ENCODE data around the gene DHX35. TPM values are rescaled to one million over a fixed set of nuclear protein-coding genes. Genes with fewer than 3 reads are reported as not detected.

DHX35 gene
- 10 to 100 TPM; 19.9 to 20.5 TPM for total RNA-seq
- 6.0 TPM for polyA plus RNA-seq

GRCh38 chr20:38962044-38962927, at the start of gene DHX35:
DHX35 (plus strand) TSS chr20:38962344; CDS start chr20:38962368, 24 bp downstream.
- H3K27me3 ChIP-seq (ENCODE audit: insufficient read depth, low read length, poor library complexity, severe bottlenecking), result no peaks in the 10 kb centered on the region
- no peaks in the 10 kb centered on the region for H3K9me3 Mint-ChIP-seq
- DNase-seq, result peak; percentile 98 to 99 (median 98)
- H3K36me3 Mint-ChIP-seq, result peaks cover 0 to 18% (median 9%) of the 10 kb centered on the region in 3 donors
- CTCF ChIA-PET, result interaction anchor here (0.8 to 4.8 kb wide), 21 partner anchors 9 to 317 kb away, joined by 3 to 22 read pairs (median 4); partner anchors contain the start of gene FAM83D
- peak within 1 kb of the TSS; percentile 85 to 97 (median 95) for H3K27ac Mint-ChIP-seq
- POLR2A ChIA-PET, result interaction anchor here (0.5 to 2.4 kb wide), 10 partner anchors 31 to 516 kb away, joined by 3 to 11 read pairs (median 3); partner anchors contain the start of genes ACTR5, FAM83D, PPP1R16B and RALGAPB
- H3K4me1 ChIP-seq (ENCODE audit: insufficient read depth, low read length), result peaks cover 21% of the 10 kb centered on the region
- peaks cover 23 to 34% (median 33%) of the 10 kb centered on the region in 3 donors for H3K4me1 Mint-ChIP-seq
- peak within 1 kb of the TSS; percentile 84 for H3K27ac ChIP-seq (ENCODE audit: low read depth, low read length)
- H3K4me3 ChIP-seq (ENCODE audit: low read length), result peak within 1 kb of the TSS; percentile 99
- H3K4me3 Mint-ChIP-seq, result peak within 1 kb of the TSS; percentile 91 to 98 (median 95)
- H3K36me3 ChIP-seq (ENCODE audit: insufficient read depth, low read length), result no peaks in the 10 kb centered on the region
- H3K9me3 ChIP-seq (ENCODE audit: low read length), result no peaks in the 10 kb centered on the region
- H3K27me3 Mint-ChIP-seq, result no peaks in the 10 kb centered on the region

- no peaks in the 10 kb centered on the region for H3K9me3 ChIP-seq (ENCODE audit: low read length)
- no peaks in the 10 kb centered on the region for H3K4me1 ChIP-seq (ENCODE audit: insufficient read depth, low read length)
- peaks cover 25% of the 10 kb centered on the region for H3K36me3 ChIP-seq (ENCODE audit: insufficient read depth, low read length)
- H3K27me3 Mint-ChIP-seq, result no peaks in the 10 kb centered on the region
- ChIA-PET POLR2A (no interaction called here), CTCF (no interaction called here)
- no peak for DNase-seq
- H3K4me1 Mint-ChIP-seq, result no peaks in the 10 kb centered on the region
- H3K27ac Mint-ChIP-seq, result no peak overlapping the region
- no peak overlapping the region for H3K4me3 ChIP-seq (ENCODE audit: low read length)
- peaks cover 9 to 76% (median 9%) of the 10 kb centered on the region in 3 donors for H3K36me3 Mint-ChIP-seq
- no peaks in the 10 kb centered on the region for H3K27me3 ChIP-seq (ENCODE audit: insufficient read depth, low read length, poor library complexity, severe bottlenecking)
- H3K9me3 Mint-ChIP-seq, result no peaks in the 10 kb centered on the region
- no peak overlapping the region for H3K27ac ChIP-seq (ENCODE audit: low read depth, low read length)
- H3K4me3 Mint-ChIP-seq, result no peak overlapping the region
These were observed 46.8 kb upstream of the DHX35 start for GRCh38 chr20:38915355-38915754.

GRCh38 chr20:38917657-38918056, 44.5 kb upstream of the DHX35 start:
- no peak for DNase-seq
- no peaks in the 10 kb centered on the region for H3K27me3 ChIP-seq (ENCODE audit: insufficient read depth, low read length, poor library complexity, severe bottlenecking)
- H3K9me3 ChIP-seq (ENCODE audit: low read length), result no peaks in the 10 kb centered on the region
- Mint-ChIP-seq H3K9me3 (no peaks in the 10 kb centered on the region), H3K27ac (peak overlapping the region in 3 of 8 donors; percentile 29 to 32 (median 29)), H3K36me3 (peaks cover 9 to 85% (median 9%) of the 10 kb centered on the region in 3 donors), H3K27me3 (no peaks in the 10 kb centered on the region), H3K4me3 (no peak overlapping the region), H3K4me1 (no peaks in the 10 kb centered on the region)
- no peak overlapping the region for H3K27ac ChIP-seq (ENCODE audit: low read depth, low read length)
- POLR2A ChIA-PET, result interaction anchor here (0.7 kb wide), 2 partner anchors 92 to 106 kb away, joined by 3 read pairs; no protein-coding TSS in a partner anchor
- no peak overlapping the region for H3K4me3 ChIP-seq (ENCODE audit: low read length)
- CTCF ChIA-PET, result interaction anchor here (1.1 kb wide), 1 partner anchor 25 kb away, joined by 5 read pairs; no protein-coding TSS in a partner anchor
- peaks cover 25% of the 10 kb centered on the region for H3K36me3 ChIP-seq (ENCODE audit: insufficient read depth, low read length)
- no peaks in the 10 kb centered on the region for H3K4me1 ChIP-seq (ENCODE audit: insufficient read depth, low read length)

GRCh38 chr20:38918172-38918571, 44.0 kb upstream of the DHX35 start:
- DNase-seq, result no peak
- no peaks in the 10 kb centered on the region for H3K27me3 ChIP-seq (ENCODE audit: insufficient read depth, low read length, poor library complexity, severe bottlenecking)
- POLR2A ChIA-PET, result interaction anchor here (0.5 to 0.6 kb wide), 2 partner anchors 12 to 275 kb away, joined by 4 read pairs; no protein-coding TSS in a partner anchor
- H3K4me3 Mint-ChIP-seq, result no peak overlapping the region
- no peak overlapping the region for H3K4me3 ChIP-seq (ENCODE audit: low read length)
- no peaks in the 10 kb centered on the region for H3K27me3 Mint-ChIP-seq
- CTCF ChIA-PET, result interaction anchor here (1.1 to 1.4 kb wide), 2 partner anchors 12 to 25 kb away, joined by 5 to 6 read pairs; no protein-coding TSS in a partner anchor
- H3K4me1 ChIP-seq (ENCODE audit: insufficient read depth, low read length), result no peaks in the 10 kb centered on the region
- no peaks in the 10 kb centered on the region for H3K9me3 ChIP-seq (ENCODE audit: low read length)
- H3K27ac Mint-ChIP-seq, result no peak overlapping the region
- no peak overlapping the region for H3K27ac ChIP-seq (ENCODE audit: low read depth, low read length)
- peaks cover 25% of the 10 kb centered on the region for H3K36me3 ChIP-seq (ENCODE audit: insufficient read depth, low read length)
- H3K36me3 Mint-ChIP-seq, result peaks cover 9 to 84% (median 9%) of the 10 kb centered on the region in 3 donors
- no peaks in the 10 kb centered on the region for H3K4me1 Mint-ChIP-seq
- H3K9me3 Mint-ChIP-seq, result no peaks in the 10 kb centered on the region

GRCh38 chr20:38919683-38920082, 42.5 kb upstream of the DHX35 start:
- Mint-ChIP-seq H3K4me3 (no peak overlapping the region), H3K36me3 (peaks cover 5 to 77% (median 9%) of the 10 kb centered on the region in 3 donors), H3K27me3 (no peaks in the 10 kb centered on the region), H3K9me3 (no peaks in the 10 kb centered on the region), H3K27ac (peak overlapping the region in 1 of 8 donors; percentile 94), H3K4me1 (peaks cover 0 to under 1% (median 0%) of the 10 kb centered on the region in 3 donors)
- Histone ChIP-seq H3K27me3 (ENCODE audit: insufficient read depth, low read length, poor library complexity, severe bottlenecking) (no peaks in the 10 kb centered on the region), H3K4me3 (ENCODE audit: low read length) (no peak overlapping the region), H3K36me3 (ENCODE audit: insufficient read depth, low read length) (peaks cover 19% of the 10 kb centered on the region), H3K4me1 (ENCODE audit: insufficient read depth, low read length) (no peaks in the 10 kb centered on the region), H3K9me3 (ENCODE audit: low read length) (no peaks in the 10 kb centered on the region), H3K27ac (ENCODE audit: low read depth, low read length) (no peak overlapping the region)
- ChIA-PET CTCF (no interaction called here), POLR2A (no interaction called here)
- no peak for DNase-seq

- Mint-ChIP-seq H3K27ac (no peak overlapping the region), H3K27me3 (peaks cover 0 to under 1% of the 10 kb centered on the region in 2 donors), H3K36me3 (peaks cover 5 to 70% (median 9%) of the 10 kb centered on the region in 3 donors), H3K4me3 (no peak overlapping the region), H3K9me3 (peaks cover 0 to 1% (median 0%) of the 10 kb centered on the region in 5 donors), H3K4me1 (peaks cover 0 to 5% (median 4%) of the 10 kb centered on the region in 3 donors)
- H3K27ac ChIP-seq (ENCODE audit: low read depth, low read length), result no peak overlapping the region
- H3K36me3 ChIP-seq (ENCODE audit: insufficient read depth, low read length), result peaks cover 19% of the 10 kb centered on the region
- DNase-seq, result no peak
- ChIA-PET CTCF (interaction anchor here (2.8 kb wide), 1 partner anchor 41 kb away, joined by 8 read pairs; the partner anchor contains the start of gene DHX35), POLR2A (no interaction called here)
- no peaks in the 10 kb centered on the region for H3K9me3 ChIP-seq (ENCODE audit: low read length)
- H3K27me3 ChIP-seq (ENCODE audit: insufficient read depth, low read length, poor library complexity, severe bottlenecking), result no peaks in the 10 kb centered on the region
- no peak overlapping the region for H3K4me3 ChIP-seq (ENCODE audit: low read length)
- no peaks in the 10 kb centered on the region for H3K4me1 ChIP-seq (ENCODE audit: insufficient read depth, low read length)
These were observed 41.7 kb upstream of the DHX35 start for GRCh38 chr20:38920411-38920810.

GRCh38 chr20:38920851-38921250, 41.3 kb upstream of the DHX35 start:
- Mint-ChIP-seq H3K9me3 (peaks cover 0 to 1% (median 0%) of the 10 kb centered on the region in 5 donors), H3K4me3 (no peak overlapping the region), H3K27ac (no peak overlapping the region), H3K4me1 (peaks cover 3 to 9% (median 8%) of the 10 kb centered on the region in 3 donors), H3K27me3 (peaks cover 0 to 5% of the 10 kb centered on the region in 2 donors), H3K36me3 (peaks cover 5 to 66% (median 9%) of the 10 kb centered on the region in 3 donors)
- Histone ChIP-seq H3K27me3 (ENCODE audit: insufficient read depth, low read length, poor library complexity, severe bottlenecking) (no peaks in the 10 kb centered on the region), H3K27ac (ENCODE audit: low read depth, low read length) (no peak overlapping the region), H3K36me3 (ENCODE audit: insufficient read depth, low read length) (peaks cover 19% of the 10 kb centered on the region), H3K9me3 (ENCODE audit: low read length) (no peaks in the 10 kb centered on the region), H3K4me1 (ENCODE audit: insufficient read depth, low read length) (no peaks in the 10 kb centered on the region), H3K4me3 (ENCODE audit: low read length) (no peak overlapping the region)
- ChIA-PET POLR2A (no interaction called here), CTCF (interaction anchor here (0.9 to 2.8 kb wide), 2 partner anchors 9 to 41 kb away, joined by 4 to 8 read pairs; partner anchors contain the start of gene DHX35)
- no peak for DNase-seq

All from CD8-positive, alpha-beta memory T cell (primary cell).